Measurements from ENCODE around the gene LPP. TPM values are rescaled to one million over a fixed set of nuclear protein-coding genes. Genes with fewer than 3 reads are reported as not detected.

LPP gene
- total RNA-seq, 1 experiment from 2014 or later: 22.1 TPM

DNA sequence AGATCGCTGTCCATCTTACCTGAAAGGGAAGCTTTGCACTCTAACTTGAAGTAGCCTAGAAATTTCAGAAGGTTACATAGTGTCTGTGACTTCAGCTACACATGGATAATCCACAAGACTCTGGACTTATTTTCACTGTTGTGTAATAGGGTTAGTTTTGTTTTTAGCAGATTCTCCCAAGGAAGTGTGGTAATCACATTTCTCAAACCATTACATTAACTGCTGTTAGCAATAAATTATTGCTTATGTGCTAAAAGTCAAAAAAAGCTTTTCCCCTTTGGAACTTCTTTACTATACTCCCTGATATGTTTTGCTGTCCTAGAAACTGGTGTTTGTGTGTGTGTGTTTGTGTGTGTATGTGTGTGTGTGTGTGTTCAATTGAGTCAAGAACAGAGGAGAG is 666.0 kb downstream of the LPP start:
- no peak for DNase-seq (ENCODE audit: low spot score)

DNA sequence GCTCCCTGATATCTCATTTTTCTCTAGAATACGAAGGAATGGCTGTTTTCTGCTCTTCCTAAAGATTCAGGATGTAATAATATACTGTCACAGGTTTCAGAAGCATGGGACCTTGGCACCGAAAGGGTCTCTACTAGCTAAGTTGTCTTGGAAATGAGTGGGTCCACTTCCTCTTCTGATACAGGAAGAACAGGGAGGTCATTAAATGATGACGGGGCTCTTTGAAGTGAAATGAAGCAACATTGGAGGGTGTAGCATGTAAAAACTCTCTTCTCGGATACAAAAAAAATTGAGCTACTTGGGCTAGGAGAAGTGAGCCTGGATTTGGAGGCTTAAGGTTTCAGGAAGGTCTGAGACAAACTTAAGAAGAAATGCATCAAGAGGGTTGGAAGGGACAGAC is 668.0 kb downstream of the LPP start:
- DNase-seq (ENCODE audit: low spot score): no peak

- no peak for DNase-seq (ENCODE audit: low spot score)
Measured at GRCh38 chr3:188822411-188822810, 668.5 kb downstream of the LPP start.

GRCh38 chr3:188824566-188824965 is 670.6 kb downstream of the LPP start:
- DNase-seq (ENCODE audit: low spot score): no peak

- DNase-seq (ENCODE audit: low spot score): no peak
Measured at GRCh38 chr3:188825901-188826300, 671.9 kb downstream of the LPP start.

DNA sequence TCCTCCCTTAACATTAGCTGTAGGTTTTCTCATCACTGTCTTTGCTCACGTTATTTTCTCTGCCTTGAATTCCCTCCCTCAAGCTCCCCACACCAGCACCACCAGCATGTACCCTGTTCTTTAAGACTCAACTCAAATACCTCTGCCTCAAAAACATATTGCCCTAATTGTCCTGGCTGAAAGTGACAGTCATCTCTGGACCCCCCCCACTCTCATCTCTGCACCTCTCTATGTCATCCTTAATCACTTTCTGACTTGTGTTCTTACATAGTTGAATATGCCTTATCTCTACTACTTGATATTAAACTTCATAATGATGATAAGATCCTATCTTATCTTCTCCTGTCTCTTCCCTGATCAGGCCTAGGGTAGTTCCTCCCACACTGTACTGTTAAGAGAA is 672.6 kb downstream of the LPP start:
- DNase-seq (ENCODE audit: low spot score): no peak

- DNase-seq (ENCODE audit: low spot score): no peak
Measured at GRCh38 chr3:188827103-188827502, 673.1 kb downstream of the LPP start.

GRCh38 chr3:188827576-188827975 is 673.6 kb downstream of the LPP start:
- DNase-seq (ENCODE audit: low spot score): no peak

DNA sequence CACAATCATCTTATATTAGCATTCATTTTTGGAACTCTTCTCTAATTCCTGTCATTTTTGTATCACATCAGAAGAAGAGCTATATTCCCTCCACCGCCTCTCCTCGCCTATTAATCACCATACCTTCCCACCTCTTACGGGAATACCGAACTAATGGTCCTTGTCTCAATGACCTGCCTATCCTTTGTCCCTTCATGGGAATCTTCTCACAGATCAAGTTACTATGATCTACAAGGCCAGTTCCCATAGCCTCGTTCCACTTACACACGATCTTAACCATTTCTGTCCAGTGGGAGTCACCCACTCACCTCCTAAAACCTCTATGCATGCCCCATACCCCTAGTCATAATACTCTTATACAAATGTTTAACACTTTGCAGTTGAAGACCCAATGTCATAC is 675.2 kb downstream of the LPP start:
- DNase-seq (ENCODE audit: low spot score): no peak

DNA sequence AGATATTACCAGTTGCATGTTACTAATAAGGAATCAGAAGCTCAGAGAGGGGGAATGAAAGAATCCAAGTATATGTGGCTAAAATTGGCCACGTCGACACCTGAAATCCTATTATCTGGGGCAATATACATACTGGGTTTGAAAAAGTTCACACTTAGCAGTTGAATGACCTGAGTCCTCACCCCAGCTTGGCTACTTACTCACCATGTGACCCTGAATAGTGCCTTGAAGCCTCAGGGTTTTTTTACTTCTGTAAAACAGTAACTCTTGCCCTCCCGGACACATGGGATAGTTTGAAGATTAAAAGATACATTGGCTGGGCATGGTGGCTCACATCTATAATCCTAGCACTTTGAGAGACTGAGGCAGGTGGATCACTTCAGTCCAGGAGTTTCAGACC is 675.6 kb downstream of the LPP start:
- no peak for DNase-seq (ENCODE audit: low spot score)

DNA sequence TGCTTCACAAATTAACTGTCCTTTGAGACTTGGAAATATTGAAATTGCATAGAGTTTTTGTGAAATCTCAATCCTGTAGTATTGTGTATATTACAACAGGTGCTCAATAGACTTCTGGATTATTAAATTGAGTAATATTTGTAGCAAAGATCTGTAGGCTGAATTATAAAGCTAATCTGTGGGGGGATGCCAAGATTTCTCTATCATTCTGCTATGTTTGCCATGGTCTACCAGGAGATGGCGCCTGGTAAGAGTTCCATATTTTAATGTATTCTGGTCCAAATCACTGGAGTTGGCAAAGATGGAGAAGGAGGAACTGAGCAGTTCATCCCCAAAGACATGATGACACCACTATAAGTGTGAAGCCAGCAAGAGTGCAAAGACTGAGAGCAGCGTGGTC is 676.9 kb downstream of the LPP start:
- peak; percentile 34 for DNase-seq (ENCODE audit: low spot score)

DNA sequence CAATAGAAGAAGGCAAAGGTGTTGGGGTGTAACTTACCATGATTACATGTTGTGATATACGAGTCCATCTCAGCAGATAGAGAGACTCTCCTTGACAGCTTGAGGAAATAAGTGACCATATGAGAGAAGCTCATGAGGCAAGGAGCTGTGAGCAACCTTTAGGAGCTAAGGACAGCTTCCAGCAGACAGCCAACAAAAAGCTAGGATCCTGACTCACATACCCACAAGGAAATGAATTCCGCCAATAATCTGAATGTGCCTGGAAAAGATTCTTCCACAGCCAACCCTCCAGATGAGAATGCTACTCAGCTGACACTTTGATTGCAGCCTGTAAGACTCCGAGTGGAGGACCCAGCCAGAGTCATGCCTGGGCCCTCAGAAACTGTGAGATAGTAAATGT is 678.2 kb downstream of the LPP start:
- no peak for DNase-seq (ENCODE audit: low spot score)

- no peak for DNase-seq (ENCODE audit: low spot score)
Measured at GRCh38 chr3:188832961-188833721, 679.2 kb downstream of the LPP start.

DNA sequence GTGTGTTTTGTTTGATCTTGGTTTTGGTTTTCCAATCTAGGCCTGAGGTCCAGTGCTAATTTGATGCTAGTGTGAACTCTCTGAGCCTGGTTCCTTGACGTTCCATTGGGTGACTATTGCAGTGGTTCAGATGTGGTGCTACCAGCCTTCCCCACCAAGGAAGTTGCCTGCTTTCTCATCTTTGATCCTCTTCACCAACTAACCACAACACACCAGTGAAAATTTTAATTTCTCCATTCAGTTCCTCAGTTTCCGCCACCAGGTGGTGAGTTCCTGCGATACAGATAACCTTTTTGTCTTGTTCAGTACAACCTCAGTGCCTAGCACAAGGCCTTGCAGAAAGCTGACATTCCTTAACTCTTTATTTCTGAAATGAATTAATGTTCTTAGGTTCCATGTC is 680.4 kb downstream of the LPP start:
- DNase-seq (ENCODE audit: low spot score): peak; percentile 32

- no peak for DNase-seq (ENCODE audit: low spot score)
Measured at GRCh38 chr3:188839187-188839695, 685.3 kb downstream of the LPP start.

DNA sequence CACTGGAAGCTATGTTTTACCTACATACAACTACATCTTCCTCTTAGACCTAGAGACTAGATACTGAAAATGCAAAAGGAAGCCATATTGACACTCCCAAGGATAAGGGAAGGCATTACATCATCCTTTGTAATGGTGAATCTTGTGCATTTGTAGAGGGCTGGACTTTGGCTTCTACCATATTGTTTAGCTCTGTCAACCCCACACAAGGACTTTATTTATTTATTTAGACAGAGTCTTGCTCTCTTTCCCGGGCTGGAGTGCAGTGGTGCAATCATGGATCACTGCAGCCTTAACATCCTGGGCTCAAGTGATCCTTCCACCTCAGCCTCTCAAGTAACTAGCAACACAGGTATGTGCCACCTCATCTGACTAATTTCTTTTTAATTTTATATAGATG is 686.3 kb downstream of the LPP start:
- no peak for DNase-seq (ENCODE audit: low spot score)

GRCh38 chr3:188841906-188842305 is 687.9 kb downstream of the LPP start:
- no peak for DNase-seq (ENCODE audit: low spot score)

- no peak for DNase-seq (ENCODE audit: low spot score)
Measured at GRCh38 chr3:188842639-188843038, 688.7 kb downstream of the LPP start.

- no peak for DNase-seq (ENCODE audit: low spot score)
Measured at GRCh38 chr3:188844096-188844495, 690.1 kb downstream of the LPP start.

GRCh38 chr3:188845514-188845913 is 691.6 kb downstream of the LPP start:
- DNase-seq (ENCODE audit: low spot score): no peak

DNA sequence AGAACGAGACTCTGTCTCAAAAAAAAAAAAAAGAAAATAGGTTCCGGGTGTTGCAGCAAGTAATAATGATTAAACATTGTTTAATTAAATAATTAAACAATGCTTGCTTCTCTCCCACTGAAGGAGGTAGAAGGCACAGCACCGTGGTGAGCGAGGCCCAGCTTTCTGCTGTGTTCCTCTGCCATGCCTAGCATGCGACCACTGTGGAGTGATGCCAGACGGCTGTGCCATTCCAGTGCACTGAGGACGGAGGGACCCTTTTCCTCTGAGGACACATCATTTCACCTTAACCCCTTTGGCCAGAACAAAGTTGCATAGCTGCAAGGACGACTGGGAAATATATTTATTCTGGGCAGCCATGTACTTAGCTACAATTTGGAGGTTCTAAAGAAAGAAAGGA is 695.0 kb downstream of the LPP start:
- no peak for DNase-seq (ENCODE audit: low spot score)

GRCh38 chr3:188853856-188854771 is 700.2 kb downstream of the LPP start:
- DNase-seq (ENCODE audit: low spot score): no peak

DNA sequence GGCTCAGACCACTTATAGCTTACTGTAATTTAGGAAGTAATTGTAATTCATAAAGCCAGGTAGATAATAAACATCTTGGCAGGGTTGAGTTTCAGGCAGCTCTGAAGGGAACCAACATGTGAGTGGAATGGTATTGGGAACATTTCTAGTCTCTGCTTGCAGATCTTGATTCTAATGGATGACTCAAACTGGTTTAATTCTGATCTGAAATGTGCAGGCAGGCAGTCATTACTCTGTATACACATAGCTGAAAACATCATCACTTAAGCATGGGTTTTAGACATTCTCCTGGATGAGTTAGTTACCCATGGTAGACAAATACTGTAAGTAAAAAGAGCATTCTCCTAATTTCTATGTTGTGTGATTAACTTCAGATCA is 700.8 kb downstream of the LPP start:
- DNase-seq (ENCODE audit: low spot score): no peak

Data from HT-29 (cell line).